GM18861 (cell line): ENCODE data around the gene CPE.

ENCODE experiments used
- ATAC-seq: cut with Tn5 transposase; IDR thresholded peaks from one replicate; pipeline ENCODE4 v1.9.1; 2021; ENCODE audit not compliant: unreplicated experiment

The CPE gene

GRCh38 chr4:165505958-165506837, 127.4 kb downstream of the CPE start:
- no peak for ATAC-seq

DNA sequence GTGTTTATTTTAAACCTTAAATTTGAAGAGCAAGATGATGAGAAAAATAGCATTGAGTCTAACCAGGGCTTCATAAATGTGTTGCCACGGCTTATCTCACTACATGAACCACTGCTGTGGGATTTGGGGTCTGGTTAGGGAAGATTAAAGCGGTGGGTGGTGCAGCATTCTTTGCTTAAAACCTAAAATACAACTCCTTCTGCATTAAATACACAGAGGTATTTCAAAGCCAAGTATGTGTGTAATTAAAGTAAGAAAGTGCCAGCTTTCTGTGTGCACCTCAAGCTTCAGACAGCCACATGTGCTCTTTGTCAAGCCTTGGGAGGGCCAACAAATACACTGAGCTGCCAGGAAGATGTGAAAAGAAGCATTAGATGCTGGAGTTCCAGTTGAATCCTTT, 128.0 kb downstream of the CPE start:
- no peak for ATAC-seq

- ATAC-seq: no peak
Observed at GRCh38 chr4:165507381-165507780, 128.6 kb downstream of the CPE start.

DNA sequence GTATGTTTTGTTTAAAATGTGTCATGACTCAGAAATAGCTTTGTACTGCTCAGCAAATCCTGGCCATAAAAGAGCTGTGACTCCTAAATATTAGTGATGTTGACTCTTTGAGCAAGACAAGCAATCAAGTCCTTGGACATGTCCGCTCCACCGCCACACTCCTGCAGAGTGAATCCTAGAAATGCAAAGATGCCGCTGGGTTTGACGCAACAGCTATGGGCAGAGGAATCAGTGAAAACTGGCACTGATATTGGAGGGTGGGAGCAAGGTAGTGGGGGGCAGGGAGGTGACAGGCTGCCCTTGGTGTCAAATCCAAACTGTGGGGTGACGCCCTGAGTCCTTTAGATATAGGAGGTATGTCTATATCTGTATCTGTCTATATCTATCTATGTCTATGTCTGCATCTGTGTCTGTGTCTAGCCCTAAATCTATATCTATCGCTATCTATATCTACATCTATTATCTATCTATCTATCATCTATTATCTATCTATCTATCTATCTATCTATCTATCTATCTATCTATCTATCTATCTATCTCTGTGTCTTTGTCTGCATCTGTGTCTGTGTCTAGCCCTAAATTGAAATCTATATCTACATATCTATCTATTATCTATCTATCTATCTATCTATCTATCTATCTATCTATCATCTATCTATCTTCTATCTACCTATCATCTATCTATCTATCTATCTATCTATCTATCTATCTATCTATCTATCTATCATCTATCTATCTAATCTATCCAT, 129.7 kb downstream of the CPE start:
- ATAC-seq: no peak

GRCh38 chr4:165512424-165512823, 133.6 kb downstream of the CPE start:
- no peak for ATAC-seq

DNA sequence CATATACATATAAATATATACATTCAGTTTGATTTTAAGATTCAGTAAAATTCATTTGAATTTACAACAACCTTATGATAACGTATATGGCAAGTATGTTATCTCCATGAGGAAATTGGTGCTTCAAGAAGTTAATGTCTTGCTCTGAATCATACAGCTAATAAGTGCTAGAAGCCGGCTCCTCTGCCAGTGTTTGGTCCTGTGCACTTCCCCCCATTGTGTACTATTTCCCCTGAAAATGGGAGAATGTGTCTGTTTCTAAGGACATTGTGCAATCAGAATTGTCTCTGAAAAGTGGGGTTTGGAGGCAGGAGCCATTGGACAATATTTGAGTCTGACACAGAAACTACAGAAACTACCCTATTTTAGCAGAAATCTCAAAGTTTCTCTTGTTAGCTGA, 135.9 kb downstream of the CPE start:
- ATAC-seq: no peak

DNA sequence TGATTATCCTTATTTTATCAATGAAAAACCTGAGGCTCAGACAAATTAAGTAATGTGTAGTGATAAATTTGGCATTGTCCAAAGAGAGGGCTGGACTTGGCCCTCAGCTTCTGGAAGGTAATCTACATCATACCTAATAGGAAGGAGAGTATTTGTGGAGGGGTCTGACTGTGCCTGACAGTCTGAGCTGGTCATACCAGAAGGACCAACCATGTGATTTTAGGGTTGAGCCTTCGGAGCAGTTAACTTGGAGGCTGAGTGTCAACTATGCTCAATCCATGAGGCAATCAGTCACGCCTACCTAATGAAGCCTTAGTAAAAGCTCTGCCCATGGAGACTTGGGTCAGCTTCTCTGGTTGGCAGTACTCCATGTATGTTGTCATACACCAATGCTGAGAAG, 136.4 kb downstream of the CPE start:
- ATAC-seq: no peak

GRCh38 chr4:165516281-165516833, 137.5 kb downstream of the CPE start:
- ATAC-seq: no peak

DNA sequence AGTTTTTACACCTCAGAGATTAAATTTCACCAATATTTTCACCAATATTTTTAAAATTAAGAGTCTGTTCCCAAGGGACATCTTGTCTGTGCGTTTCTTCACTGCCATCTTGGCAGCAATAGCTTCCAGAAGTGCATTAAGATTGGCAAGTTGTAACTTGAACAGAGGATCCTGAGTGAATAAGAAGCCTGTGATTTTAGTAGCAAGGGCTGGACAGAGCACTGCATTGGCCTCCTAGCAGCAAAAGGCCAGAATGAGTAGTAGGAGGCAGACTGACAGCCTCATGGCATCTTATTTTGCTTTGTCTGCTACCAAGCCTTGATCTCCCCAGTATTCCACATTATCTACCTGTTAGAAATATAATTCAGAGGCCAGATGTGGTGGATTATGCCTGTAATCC, 138.4 kb downstream of the CPE start:
- no peak for ATAC-seq

GRCh38 chr4:165518024-165518616, 139.3 kb downstream of the CPE start:
- ATAC-seq: no peak

GRCh38 chr4:165518686-165519085, 139.9 kb downstream of the CPE start:
- no peak for ATAC-seq

DNA sequence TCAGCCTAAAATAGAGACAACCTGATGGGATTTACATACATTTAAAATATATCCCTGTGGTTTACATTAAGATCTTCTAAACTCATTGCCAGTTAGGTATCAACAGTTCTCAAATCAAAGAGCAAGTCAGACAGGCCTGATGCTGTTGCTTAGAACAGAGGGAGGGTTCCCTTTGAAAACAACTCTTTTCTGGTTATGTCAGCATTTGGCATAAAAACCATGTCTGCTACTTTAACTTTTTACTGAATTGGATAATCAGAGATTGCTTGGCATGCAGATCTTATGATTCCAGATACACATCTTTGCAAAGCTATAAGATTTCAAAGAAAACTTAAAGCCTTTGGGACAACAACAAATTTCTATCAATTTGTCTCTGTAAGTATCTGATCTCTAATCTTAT, 140.8 kb downstream of the CPE start:
- ATAC-seq: no peak

DNA sequence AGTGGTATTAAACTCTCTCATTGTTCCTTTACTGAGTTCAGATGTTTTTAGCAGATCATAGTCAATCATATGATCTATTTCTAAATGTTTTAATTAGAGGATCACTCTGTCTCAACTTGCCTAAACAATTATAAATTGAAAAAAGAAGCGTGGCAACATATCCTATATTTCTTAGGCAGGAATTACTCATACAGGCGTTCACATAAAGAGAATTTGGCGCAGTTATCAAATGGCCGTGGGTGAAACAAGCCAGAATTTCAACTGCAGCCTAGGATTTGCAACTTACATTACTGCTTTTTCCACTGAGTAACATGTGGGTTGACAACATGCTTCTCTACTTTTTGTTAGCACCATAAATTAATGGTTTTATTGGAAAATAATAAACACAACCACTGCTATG, 141.3 kb downstream of the CPE start:
- ATAC-seq: no peak

DNA sequence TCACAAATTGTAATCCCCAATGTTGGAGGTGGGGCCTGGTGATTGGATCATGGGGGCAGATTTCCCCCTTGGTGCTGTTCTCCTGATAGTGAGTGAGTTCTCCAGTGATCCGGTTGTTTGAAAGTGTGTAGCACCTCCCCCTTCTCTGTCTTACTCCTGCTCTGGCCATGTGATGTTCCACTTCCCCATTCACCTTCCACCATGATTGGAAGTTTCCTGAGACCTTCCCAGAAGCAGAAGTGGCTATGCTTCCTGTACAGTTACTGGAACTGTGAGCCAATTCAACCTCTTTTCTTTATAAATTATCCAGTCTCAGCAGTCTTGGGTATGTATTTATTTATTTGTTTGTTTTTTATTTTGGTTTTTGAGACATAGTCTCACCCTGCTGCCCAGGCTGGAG, 143.2 kb downstream of the CPE start:
- no peak for ATAC-seq

- no peak for ATAC-seq
Observed at GRCh38 chr4:165524532-165525190, 145.9 kb downstream of the CPE start.

- no peak for ATAC-seq
Observed at GRCh38 chr4:165532976-165533375, 154.2 kb downstream of the CPE start.

DNA sequence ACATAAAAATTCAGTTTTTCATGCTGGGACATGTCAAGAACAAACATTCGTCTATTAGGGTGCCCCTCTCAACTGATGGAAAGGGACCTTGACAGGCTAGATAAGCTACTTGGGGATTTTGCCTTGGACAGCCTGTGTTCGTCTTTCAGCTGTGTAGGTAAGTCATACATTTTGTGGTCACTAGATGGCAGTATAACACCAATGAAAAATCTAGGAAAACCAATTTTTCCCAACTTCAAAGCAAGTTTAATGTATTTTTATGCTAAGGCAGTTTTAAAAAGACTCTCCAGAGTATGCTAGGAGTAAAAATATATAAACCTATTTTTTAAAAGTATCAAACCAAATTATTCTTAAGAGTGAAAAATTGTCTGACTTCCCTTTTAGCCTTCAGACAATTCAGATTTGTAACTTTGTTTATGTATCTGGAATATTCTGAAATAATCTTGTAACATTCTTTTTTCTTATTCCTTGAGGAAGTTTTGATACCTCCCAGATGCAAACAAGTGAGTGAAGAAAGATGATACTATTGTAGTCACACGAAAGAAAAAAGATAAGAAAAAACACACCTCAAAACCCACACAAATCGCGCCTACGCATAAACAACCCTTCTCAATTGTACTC, 158.3 kb downstream of the CPE start:
- no peak for ATAC-seq

- ATAC-seq: no peak
Observed at GRCh38 chr4:165539801-165540200, 161.0 kb downstream of the CPE start.

DNA sequence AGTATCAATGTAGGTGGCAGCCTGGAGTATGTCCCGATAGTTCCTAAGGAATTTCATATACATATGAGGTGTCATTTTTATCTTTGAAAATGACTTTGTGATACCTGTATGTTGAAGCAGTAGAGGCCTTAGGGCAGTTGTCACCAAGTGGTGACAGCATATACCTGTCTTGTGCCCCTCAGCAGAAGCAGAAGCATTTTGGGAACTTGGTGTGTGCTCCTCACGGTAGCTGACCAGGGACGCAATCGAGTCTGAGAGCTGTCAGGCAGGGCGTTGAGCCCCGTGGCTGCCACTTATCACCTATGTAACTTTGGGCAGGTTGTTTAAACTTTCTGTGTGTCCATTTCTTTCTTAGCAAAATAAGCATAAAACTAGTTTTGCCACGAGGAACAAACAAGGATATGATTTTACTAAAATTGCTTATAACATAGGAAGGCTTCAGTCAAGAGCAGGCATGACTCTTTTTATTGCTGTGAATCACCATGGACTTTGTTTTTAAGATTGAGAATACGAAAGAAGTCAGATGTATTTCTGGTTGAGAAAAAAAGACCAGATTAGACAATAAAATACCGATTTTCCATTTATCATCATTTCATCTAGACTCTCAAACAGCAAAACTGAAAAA, 161.5 kb downstream of the CPE start:
- ATAC-seq: no peak

- no peak for ATAC-seq
Observed at GRCh38 chr4:165541851-165542459, 163.1 kb downstream of the CPE start.
